Esophagus squamous epithelium (tissue), 5 donors: Measurements from ENCODE around the gene TPM2. TPM values are rescaled to one million over a fixed set of nuclear protein-coding genes. Genes with fewer than 3 reads are reported as not detected.
A peak's percentile ranks its signal among the peaks of the same experiment; 100 is the strongest.

Experiments used
- DNase-seq: peaks from one replicate; lab custom pipeline; 2025; lab: John Stamatoyannopoulos, UW
- H3K27ac ChIP-seq, 4 donors: fragments of 200-600 bp; sonication (generic); one replicate each; pipeline ENCODE4 v1.5.1; 2016 to 2019; ENCODE audit warnings: mild to moderate bottlenecking in 1 of 4
- H3K27me3 ChIP-seq, 4 donors: fragments of 200-600 bp; sonication (generic); 1 replicate in 3 of 4; 2 replicates in 1 of 4; pipeline versions ENCODE4 v1.5.1 to v1.6.0; 2017 to 2021; ENCODE audit warnings: antibody characterized with exemption in 1 of 4
- H3K36me3 ChIP-seq, 3 donors: fragments of 200-600 bp; sonication (generic); one replicate each; pipeline ENCODE4 v1.5.1; 2016 to 2019
- H3K4me1 ChIP-seq, 3 donors: fragments of 200-600 bp; sonication (generic); one replicate each; pipeline ENCODE4 v1.5.1; 2017 to 2019
- H3K4me3 ChIP-seq, 4 donors: fragments of 200-600 bp; sonication (generic); 1 replicate in 3 of 4; 2 replicates in 1 of 4; pipeline ENCODE4 v1.5.1; 2016 to 2019; ENCODE audit warnings: mild to moderate bottlenecking in 2 of 4, moderate library complexity in 1 of 4
- H3K9me3 ChIP-seq, 3 donors: fragments of 200-600 bp; sonication (generic); one replicate each; pipeline ENCODE4 v1.5.1; 2016 to 2019
- POLR2A ChIP-seq, 4 donors: fragments of 450-650 bp; IDR thresholded peaks; one replicate each; pipeline ENCODE4 v1.6.1; 2017; ENCODE audit warnings: antibody characterized with exemption in 4 of 4, mild to moderate bottlenecking in 4 of 4, moderate library complexity in 3 of 4
- WGBS, 2 donors: methylation state at CpG; one replicate each; pipeline ENCODE4 v1.1.5; 2018; 5-methylcytosine and 5-hydroxymethylcytosine counted together
- intact Hi-C: fragments of 100-400 bp; cut with DNase I; formaldehyde crosslinking; loops from one replicate; pipeline ENCODE4 v1.15.0; 2022
- total RNA-seq, 4 donors: library from RNA; depleted of rRNA; stranded (reverse); fragments of >200 nt; gene quantifications; one replicate each; pipeline ENCODE4 v1.1.0, GENCODE V29; 2016
- TF ChIP-seq, protein P1 (sequence below), 6 experiments: fragments of 450-650 bp in 4 of 6; fragments of 200-600 bp in 2 of 6; sonication (generic) in 2 of 6; IDR thresholded peaks; one replicate each; pipeline ENCODE4 v1.5.1; 2016 to 2019; ENCODE audit warnings: antibody characterized with exemption in 6 of 6, mild to moderate bottlenecking in 4 of 6, moderate library complexity in 4 of 6
- donor health status: DM: yes; HTN: yes; CAD: no.

TPM2 gene
- total RNA-seq, 4 donors from 2014 or later: 80.8 to 1,148 (median 217) TPM

DNA sequence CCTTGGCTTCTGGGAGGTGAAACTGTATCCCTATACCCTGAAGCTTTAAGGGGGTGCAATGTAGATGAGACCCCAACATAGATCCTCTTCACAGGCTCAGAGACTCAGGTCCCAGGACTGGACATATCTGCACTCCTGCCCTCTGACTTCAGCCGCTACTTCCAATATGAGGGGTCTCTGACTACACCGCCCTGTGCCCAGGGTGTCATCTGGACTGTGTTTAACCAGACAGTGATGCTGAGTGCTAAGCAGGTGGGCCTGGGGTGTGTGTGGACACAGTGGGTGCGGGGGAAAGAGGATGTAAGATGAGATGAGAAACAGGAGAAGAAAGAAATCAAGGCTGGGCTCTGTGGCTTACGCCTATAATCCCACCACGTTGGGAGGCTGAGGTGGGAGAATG, 10.6 kb downstream of the TPM2 start:
- 82 to 92% methylated on average over 5 of the region's 5 CpGs for WGBS, 2 donors
- H3K27ac ChIP-seq: no peak overlapping the region
- peaks cover 0 to 25% (median 3%) of the 10 kb centered on the region in 4 donors for H3K27me3 ChIP-seq
- DNase-seq: no peak
- peaks cover 11 to 35% (median 12%) of the 10 kb centered on the region in 3 donors for H3K4me1 ChIP-seq
- no peaks in the 10 kb centered on the region for H3K9me3 ChIP-seq
- TF ChIP-seq, protein P1, sequence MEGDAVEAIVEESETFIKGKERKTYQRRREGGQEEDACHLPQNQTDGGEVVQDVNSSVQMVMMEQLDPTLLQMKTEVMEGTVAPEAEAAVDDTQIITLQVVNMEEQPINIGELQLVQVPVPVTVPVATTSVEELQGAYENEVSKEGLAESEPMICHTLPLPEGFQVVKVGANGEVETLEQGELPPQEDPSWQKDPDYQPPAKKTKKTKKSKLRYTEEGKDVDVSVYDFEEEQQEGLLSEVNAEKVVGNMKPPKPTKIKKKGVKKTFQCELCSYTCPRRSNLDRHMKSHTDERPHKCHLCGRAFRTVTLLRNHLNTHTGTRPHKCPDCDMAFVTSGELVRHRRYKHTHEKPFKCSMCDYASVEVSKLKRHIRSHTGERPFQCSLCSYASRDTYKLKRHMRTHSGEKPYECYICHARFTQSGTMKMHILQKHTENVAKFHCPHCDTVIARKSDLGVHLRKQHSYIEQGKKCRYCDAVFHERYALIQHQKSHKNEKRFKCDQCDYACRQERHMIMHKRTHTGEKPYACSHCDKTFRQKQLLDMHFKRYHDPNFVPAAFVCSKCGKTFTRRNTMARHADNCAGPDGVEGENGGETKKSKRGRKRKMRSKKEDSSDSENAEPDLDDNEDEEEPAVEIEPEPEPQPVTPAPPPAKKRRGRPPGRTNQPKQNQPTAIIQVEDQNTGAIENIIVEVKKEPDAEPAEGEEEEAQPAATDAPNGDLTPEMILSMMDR (IDR thresholded peaks at IDR 0.05): no peak
- no peak for TF ChIP-seq POLR2A (IDR thresholded peaks at IDR 0.05)
- intact Hi-C loops: no loop called here
- peaks cover 0 to 18% (median 0%) of the 10 kb centered on the region in 3 donors for H3K36me3 ChIP-seq
- H3K4me3 ChIP-seq: no peak overlapping the region

DNA sequence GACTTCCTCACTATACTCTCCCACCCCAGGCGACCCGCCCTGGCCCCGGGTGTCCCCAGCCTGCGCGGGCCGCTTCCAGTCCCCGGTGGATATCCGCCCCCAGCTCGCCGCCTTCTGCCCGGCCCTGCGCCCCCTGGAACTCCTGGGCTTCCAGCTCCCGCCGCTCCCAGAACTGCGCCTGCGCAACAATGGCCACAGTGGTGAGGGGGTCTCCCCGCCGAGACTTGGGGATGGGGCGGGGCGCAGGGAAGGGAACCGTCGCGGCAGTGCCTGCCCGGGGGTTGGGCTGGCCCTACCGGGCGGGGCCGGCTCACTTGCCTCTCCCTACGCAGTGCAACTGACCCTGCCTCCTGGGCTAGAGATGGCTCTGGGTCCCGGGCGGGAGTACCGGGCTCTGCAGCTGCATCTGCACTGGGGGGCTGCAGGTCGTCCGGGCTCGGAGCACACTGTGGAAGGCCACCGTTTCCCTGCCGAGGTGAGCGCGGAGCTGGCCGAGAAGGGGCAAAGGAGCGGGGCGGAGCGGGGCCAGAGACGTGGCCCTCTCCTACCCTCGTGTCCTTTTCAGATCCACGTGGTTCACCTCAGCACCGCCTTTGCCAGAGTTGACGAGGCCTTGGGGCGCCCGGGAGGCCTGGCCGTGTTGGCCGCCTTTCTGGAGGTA, 13.9 kb downstream of the TPM2 start:
- H3K9me3 ChIP-seq: no peaks in the 10 kb centered on the region
- peak overlapping the region; percentile 35 to 70 (median 48) for H3K4me3 ChIP-seq
- TF ChIP-seq POLR2A (IDR thresholded peaks at IDR 0.05): no peak
- TF ChIP-seq, protein P1 (IDR thresholded peaks at IDR 0.05): no peak
- no peak for DNase-seq
- intact Hi-C loops: no loop called here
- 32 to 61% methylated on average over 6 to 13 of the region's 51 CpGs for WGBS, 2 donors
- no peaks in the 10 kb centered on the region for H3K36me3 ChIP-seq
- H3K27me3 ChIP-seq: peaks cover 0 to 25% (median 3%) of the 10 kb centered on the region in 4 donors
- peaks cover 11 to 27% (median 15%) of the 10 kb centered on the region in 3 donors for H3K4me1 ChIP-seq
- peak overlapping the region in 1 of 4 donors; percentile 21 for H3K27ac ChIP-seq

DNA sequence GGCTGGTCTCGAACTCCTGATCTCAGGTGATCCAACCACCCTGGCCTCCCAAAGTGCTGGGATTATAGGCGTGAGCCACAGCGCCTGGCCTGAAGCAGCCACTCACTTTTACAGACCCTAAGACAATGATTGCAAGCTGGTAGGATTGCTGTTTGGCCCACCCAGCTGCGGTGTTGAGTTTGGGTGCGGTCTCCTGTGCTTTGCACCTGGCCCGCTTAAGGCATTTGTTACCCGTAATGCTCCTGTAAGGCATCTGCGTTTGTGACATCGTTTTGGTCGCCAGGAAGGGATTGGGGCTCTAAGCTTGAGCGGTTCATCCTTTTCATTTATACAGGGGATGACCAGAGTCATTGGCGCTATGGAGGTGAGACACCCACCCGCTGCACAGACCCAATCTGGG, 14.5 kb downstream of the TPM2 start:
- H3K9me3 ChIP-seq: no peaks in the 10 kb centered on the region
- intact Hi-C loops: no loop called here
- H3K4me1 ChIP-seq: peaks cover 11 to 27% (median 15%) of the 10 kb centered on the region in 3 donors
- TF ChIP-seq POLR2A (IDR thresholded peaks at IDR 0.05): no peak
- TF ChIP-seq, protein P1 (IDR thresholded peaks at IDR 0.05): no peak
- no peaks in the 10 kb centered on the region for H3K36me3 ChIP-seq
- H3K27ac ChIP-seq: no peak overlapping the region
- no peak for DNase-seq
- H3K4me3 ChIP-seq: peak overlapping the region; percentile 35 to 70 (median 48)
- peaks cover 0 to 25% (median 3%) of the 10 kb centered on the region in 4 donors for H3K27me3 ChIP-seq
- WGBS, 2 donors: 61 to 66% methylated on average over 5 to 6 of the region's 13 CpGs

DNA sequence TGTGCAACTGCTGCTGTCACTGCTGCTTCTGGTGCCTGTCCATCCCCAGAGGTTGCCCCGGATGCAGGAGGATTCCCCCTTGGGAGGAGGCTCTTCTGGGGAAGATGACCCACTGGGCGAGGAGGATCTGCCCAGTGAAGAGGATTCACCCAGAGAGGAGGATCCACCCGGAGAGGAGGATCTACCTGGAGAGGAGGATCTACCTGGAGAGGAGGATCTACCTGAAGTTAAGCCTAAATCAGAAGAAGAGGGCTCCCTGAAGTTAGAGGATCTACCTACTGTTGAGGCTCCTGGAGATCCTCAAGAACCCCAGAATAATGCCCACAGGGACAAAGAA, 15.7 kb downstream of the TPM2 start:
- 22% methylated on average over 1 of the region's 3 CpGs; no CpG with 5 or more reads in 1 of the 2 donors for WGBS, 2 donors
- intact Hi-C loops: no loop called here
- TF ChIP-seq, protein P1 (IDR thresholded peaks at IDR 0.05): no peak
- DNase-seq: no peak
- H3K27me3 ChIP-seq: peaks cover 0 to 25% (median 3%) of the 10 kb centered on the region in 4 donors
- H3K9me3 ChIP-seq: no peaks in the 10 kb centered on the region
- H3K27ac ChIP-seq: no peak overlapping the region
- no peaks in the 10 kb centered on the region for H3K36me3 ChIP-seq
- peaks cover 11 to 27% (median 15%) of the 10 kb centered on the region in 3 donors for H3K4me1 ChIP-seq
- H3K4me3 ChIP-seq: no peak overlapping the region

DNA sequence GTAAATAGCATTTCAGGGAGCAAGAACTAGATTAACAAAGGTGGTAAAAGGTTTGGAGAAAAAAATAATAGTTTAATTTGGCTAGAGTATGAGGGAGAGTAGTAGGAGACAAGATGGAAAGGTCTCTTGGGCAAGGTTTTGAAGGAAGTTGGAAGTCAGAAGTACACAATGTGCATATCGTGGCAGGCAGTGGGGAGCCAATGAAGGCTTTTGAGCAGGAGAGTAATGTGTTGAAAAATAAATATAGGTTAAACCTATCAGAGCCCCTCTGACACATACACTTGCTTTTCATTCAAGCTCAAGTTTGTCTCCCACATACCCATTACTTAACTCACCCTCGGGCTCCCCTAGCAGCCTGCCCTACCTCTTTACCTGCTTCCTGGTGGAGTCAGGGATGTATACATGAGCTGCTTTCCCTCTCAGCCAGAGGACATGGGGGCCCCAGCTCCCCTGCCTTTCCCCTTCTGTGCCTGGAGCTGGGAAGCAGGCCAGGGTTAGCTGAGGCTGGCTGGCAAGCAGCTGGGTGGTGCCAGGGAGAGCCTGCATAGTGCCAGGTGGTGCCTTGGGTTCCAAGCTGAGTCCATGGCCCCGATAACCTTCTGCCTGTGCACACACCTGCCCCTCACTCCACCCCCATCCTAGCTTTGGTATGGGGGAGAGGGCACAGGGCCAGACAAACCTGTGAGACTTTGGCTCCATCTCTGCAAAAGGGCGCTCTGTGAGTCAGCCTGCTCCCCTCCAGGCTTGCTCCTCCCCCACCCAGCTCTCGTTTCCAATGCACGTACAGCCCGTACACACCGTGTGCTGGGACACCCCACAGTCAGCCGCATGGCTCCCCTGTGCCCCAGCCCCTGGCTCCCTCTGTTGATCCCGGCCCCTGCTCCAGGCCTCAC, 16.3 kb downstream of the TPM2 start, which contains the start of gene CA9:
TSS of gene CA9 (plus strand) at position 797 of the 893 bp plus-strand sequence. CDS start at position 829, 32 bp downstream.
- TF ChIP-seq, protein P1 (IDR thresholded peaks at IDR 0.05): no peak
- no peak for TF ChIP-seq POLR2A (IDR thresholded peaks at IDR 0.05)
- Histone ChIP-seq H3K9me3 (no peaks in the 10 kb centered on the region), H3K27me3 (peaks cover 0 to 25% (median 3%) of the 10 kb centered on the region in 4 donors), H3K36me3 (no peaks in the 10 kb centered on the region), H3K4me3 (no peak within 1 kb of the TSS), H3K4me1 (peaks cover 11 to 27% (median 15%) of the 10 kb centered on the region in 3 donors), H3K27ac (no peak within 1 kb of the TSS)
- intact Hi-C loops: no loop called here
- WGBS, 2 donors: 18 to 53% methylated on average over 5 to 6 of the region's 10 CpGs
- DNase-seq: no peak
